Lower leg skin (tissue), 3 donors: Measurements from ENCODE around the gene MS4A4A.

Experiments used
- POLR2A ChIP-seq, 2 donors: fragments of 450-650 bp; IDR thresholded peaks; one replicate each; pipeline ENCODE4 v1.6.1; 2016 to 2017; ENCODE audit warnings: antibody characterized with exemption in 2 of 2, mild to moderate bottlenecking in 1 of 2, moderate library complexity in 1 of 2
- TF ChIP-seq, protein P1 (sequence below), 3 donors: fragments of 450-650 bp; IDR thresholded peaks; one replicate each; pipeline ENCODE4 v1.5.1; 2016; ENCODE audit warnings: antibody characterized with exemption in 3 of 3, mild to moderate bottlenecking in 3 of 3, moderate library complexity in 2 of 3

DNA sequence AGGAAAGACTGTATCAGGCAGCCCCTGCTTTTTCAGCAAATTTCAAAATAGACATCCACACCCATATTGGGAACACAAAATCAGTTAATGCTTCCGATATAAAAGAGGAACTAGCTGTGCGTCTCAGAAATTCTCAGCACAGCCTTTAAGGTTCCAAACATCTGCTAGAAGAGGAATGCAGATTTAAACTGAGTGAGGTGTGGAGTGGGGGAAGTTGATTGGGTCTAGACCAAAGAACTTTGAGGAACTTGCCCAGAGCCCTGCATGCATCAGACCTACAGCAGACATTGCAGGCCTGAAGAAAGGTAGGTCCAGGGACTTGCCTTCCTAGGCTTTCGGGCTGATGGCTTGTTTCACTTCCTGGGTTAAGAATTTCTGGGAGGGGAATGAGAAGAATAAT is at the start of gene MS4A4A:
- TF ChIP-seq, protein P1, sequence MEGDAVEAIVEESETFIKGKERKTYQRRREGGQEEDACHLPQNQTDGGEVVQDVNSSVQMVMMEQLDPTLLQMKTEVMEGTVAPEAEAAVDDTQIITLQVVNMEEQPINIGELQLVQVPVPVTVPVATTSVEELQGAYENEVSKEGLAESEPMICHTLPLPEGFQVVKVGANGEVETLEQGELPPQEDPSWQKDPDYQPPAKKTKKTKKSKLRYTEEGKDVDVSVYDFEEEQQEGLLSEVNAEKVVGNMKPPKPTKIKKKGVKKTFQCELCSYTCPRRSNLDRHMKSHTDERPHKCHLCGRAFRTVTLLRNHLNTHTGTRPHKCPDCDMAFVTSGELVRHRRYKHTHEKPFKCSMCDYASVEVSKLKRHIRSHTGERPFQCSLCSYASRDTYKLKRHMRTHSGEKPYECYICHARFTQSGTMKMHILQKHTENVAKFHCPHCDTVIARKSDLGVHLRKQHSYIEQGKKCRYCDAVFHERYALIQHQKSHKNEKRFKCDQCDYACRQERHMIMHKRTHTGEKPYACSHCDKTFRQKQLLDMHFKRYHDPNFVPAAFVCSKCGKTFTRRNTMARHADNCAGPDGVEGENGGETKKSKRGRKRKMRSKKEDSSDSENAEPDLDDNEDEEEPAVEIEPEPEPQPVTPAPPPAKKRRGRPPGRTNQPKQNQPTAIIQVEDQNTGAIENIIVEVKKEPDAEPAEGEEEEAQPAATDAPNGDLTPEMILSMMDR (IDR thresholded peaks at IDR 0.05), result no peak
- TF ChIP-seq POLR2A (IDR thresholded peaks at IDR 0.05), result no peak
